Naive thymus-derived CD4-positive, alpha-beta T cell (primary cell): ENCODE results near the gene SKAP1. TPM values are rescaled to one million over a fixed set of nuclear protein-coding genes. Genes with fewer than 3 reads are reported as not detected.

Experiments used
- ATAC-seq: fragments of 150-1000 bp; cut with Tn5 transposase; 2 replicates; pipeline ENCODE4 v1.10.0; 2021; ENCODE audit warnings: mild to moderate bottlenecking, moderate library complexity
- CTCF ChIA-PET: fragments of 350-600 bp; sonication (Branson Sonifier 250); formaldehyde crosslinking; loops from one replicate; lab custom pipeline; 2021; ENCODE audit warnings: antibody characterized with exemption; lab: Charles Lee
- POLR2A ChIA-PET: fragments of 350-600 bp; sonication (Branson Sonifier 250); formaldehyde crosslinking; loops from one replicate; lab custom pipeline; 2021; ENCODE audit warnings: antibody characterized with exemption, inconsistent platforms; lab: Charles Lee
- DNase-seq, 9 donors: peaks; one replicate each; pipeline versions ENCODE4 v3.0.0 to v3.0.0-alpha.2; 2020 to 2022; ENCODE audit warnings: mixed read lengths in 1 of 9
- H3K27ac ChIP-seq: one replicate; pipeline ENCODE4 v1.7.0; 2013; ENCODE audit warnings: mild to moderate bottlenecking, low read depth, low read length, moderate library complexity
- H3K27me3 ChIP-seq, 2 donors: one replicate each; pipeline ENCODE4 v1.7.0; 2013; ENCODE audit warnings: low read length in 2 of 2, mild to moderate bottlenecking in 2 of 2, moderate library complexity in 2 of 2; ENCODE audit not compliant: control insufficient read depth in 2 of 2, insufficient read depth in 2 of 2
- H3K36me3 ChIP-seq, 3 experiments: 1 replicate in 2 of 3; 2 replicates in 1 of 3; pipeline ENCODE4 v1.7.0; 2013; ENCODE audit warnings: low read length in 3 of 3, mild to moderate bottlenecking in 3 of 3, moderate library complexity in 1 of 3; ENCODE audit not compliant: insufficient read depth in 3 of 3, control insufficient read depth in 2 of 3
- H3K4me1 ChIP-seq, 2 donors: one replicate each; pipeline ENCODE4 v1.7.0; 2013; ENCODE audit warnings: low read length in 2 of 2, mild to moderate bottlenecking in 2 of 2, moderate library complexity in 1 of 2; ENCODE audit not compliant: control insufficient read depth in 2 of 2, insufficient read depth in 2 of 2
- H3K4me3 ChIP-seq: 2 replicates; pipeline ENCODE4 v1.7.0; 2013; ENCODE audit warnings: mild to moderate bottlenecking, low read length
- H3K9me3 ChIP-seq, 3 experiments: 1 replicate in 2 of 3; 2 replicates in 1 of 3; pipeline ENCODE4 v1.7.0; 2013; ENCODE audit warnings: low read length in 3 of 3; ENCODE audit not compliant: control insufficient read depth in 2 of 3
- H3K27ac Mint-ChIP-seq, 9 donors: one replicate each; pipeline ENCODE4 v1.8.0; 2020 to 2022; ENCODE audit warnings: mixed read lengths in 9 of 9, mild to moderate bottlenecking in 8 of 9, moderate library complexity in 5 of 9, inconsistent platforms in 2 of 9
- H3K27me3 Mint-ChIP-seq, 5 donors: one replicate each; pipeline ENCODE4 v1.8.0; 2021 to 2022; ENCODE audit warnings: mixed read lengths in 5 of 5, mild to moderate bottlenecking in 1 of 5
- H3K36me3 Mint-ChIP-seq, 5 donors: one replicate each; pipeline ENCODE4 v1.8.0; 2020 to 2022; ENCODE audit warnings: mixed read lengths in 5 of 5, mild to moderate bottlenecking in 3 of 5, inconsistent platforms in 1 of 5
- H3K4me1 Mint-ChIP-seq, 7 donors: one replicate each; pipeline ENCODE4 v1.8.0; 2020 to 2022; ENCODE audit warnings: mixed read lengths in 7 of 7, mild to moderate bottlenecking in 3 of 7, inconsistent platforms in 1 of 7
- H3K4me3 Mint-ChIP-seq, 10 donors: one replicate each; pipeline ENCODE4 v1.8.0; 2020 to 2022; ENCODE audit warnings: mild to moderate bottlenecking in 10 of 10, mixed read lengths in 10 of 10, moderate library complexity in 6 of 10, inconsistent platforms in 2 of 10
- H3K9me3 Mint-ChIP-seq, 11 donors: one replicate each; pipeline ENCODE4 v1.8.0; 2020 to 2022; ENCODE audit warnings: mixed read lengths in 11 of 11, mild to moderate bottlenecking in 4 of 11, inconsistent platforms in 1 of 11, moderate library complexity in 1 of 11
- intact Hi-C, 2 donors: fragments of 100-400 bp; cut with micrococcal nuclease; formaldehyde crosslinking; loops; one replicate each; pipeline ENCODE4 v1.15.1; 2023
- polyA plus RNA-seq, 2 donors: library from polyadenylated mRNA; unstranded; fragments of 300-500 nt; fragmentation: Illumina TruSeq; gene quantifications; one replicate each; pipeline ENCODE4 v1.2.3, GENCODE V29; 2021
- total RNA-seq, 6 experiments: library from RNA in 5 of 6; stranded (reverse) in 5 of 6; gene quantifications; 1 replicate in 5 of 6; 2 replicates in 1 of 6; pipeline ENCODE4 v1.2.3 and lab custom pipeline; 2021 to 2026

SKAP1 gene
- total and polyA plus RNA-seq, 7 experiments from 2014 or later, result 99.3 to 289 (median 109) TPM

DNA sequence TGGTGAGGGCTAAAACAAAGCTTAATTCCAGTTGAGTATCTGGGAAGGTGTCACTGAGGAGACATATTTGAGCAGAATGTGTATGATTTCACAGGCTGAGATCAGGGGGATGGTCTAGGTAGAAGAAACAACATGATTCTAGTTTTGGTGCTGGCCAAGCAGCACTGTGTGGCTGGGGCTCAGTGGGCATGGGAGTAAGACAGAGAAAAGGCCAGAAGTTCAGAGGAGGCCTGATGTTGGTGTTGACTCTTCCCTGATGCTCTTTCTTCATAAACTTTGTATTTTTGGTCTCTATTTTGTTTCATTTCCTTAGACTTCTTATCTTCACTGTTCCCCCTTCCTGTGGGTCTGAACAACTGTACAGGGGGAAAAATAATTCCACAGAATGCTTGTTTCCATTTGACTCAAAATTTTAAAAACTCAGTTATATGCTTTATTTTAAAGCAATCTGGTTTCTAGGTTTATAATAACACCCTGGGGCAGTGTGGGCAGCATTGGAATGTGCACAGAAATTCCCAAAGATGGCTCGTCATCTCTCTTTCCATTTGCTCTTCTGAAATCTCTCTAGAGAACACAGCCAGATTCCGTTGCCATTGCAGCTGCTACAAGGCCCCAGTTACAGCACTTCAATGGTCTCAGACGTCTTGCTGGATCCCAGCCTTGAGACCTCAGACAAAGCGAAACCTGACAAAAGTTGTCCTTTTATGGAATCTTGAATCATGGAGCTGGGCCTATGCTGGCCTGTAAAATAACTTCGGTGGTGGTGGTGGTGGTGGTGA, 254.1 kb downstream of the SKAP1 start:
- Histone ChIP-seq H3K27me3 (no peaks in the 10 kb centered on the region), H3K27ac (no peak overlapping the region), H3K36me3 (peaks cover 5 to 57% (median 6%) of the 10 kb centered on the region in 3 experiments), H3K4me3 (no peak overlapping the region), H3K9me3 (no peaks in the 10 kb centered on the region), H3K4me1 (peaks cover 0 to 7% of the 10 kb centered on the region in 2 donors)
- CTCF ChIA-PET, result no interaction called here
- Mint-ChIP-seq H3K4me1 (peaks cover 24 to 63% (median 40%) of the 10 kb centered on the region in 7 donors), H3K4me3 (no peak overlapping the region), H3K36me3 (peaks cover 25 to 69% (median 36%) of the 10 kb centered on the region in 5 donors), H3K27me3 (no peaks in the 10 kb centered on the region), H3K27ac (peak overlapping the region in 7 of 9 donors; percentile 7 to 72 (median 33)), H3K9me3 (peaks cover 0 to 2% (median 0%) of the 10 kb centered on the region in 11 donors)
- DNase-seq (no peak), ATAC-seq (no peak)
- POLR2A ChIA-PET, result no interaction called here
- intact Hi-C loops, result loop anchor here in 1 of 2 donors (2.0 to 10.0 kb wide), 3 partner anchors 19 to 419 kb away; partner anchors contain the start of genes HOXB3 and HOXB5

DNA sequence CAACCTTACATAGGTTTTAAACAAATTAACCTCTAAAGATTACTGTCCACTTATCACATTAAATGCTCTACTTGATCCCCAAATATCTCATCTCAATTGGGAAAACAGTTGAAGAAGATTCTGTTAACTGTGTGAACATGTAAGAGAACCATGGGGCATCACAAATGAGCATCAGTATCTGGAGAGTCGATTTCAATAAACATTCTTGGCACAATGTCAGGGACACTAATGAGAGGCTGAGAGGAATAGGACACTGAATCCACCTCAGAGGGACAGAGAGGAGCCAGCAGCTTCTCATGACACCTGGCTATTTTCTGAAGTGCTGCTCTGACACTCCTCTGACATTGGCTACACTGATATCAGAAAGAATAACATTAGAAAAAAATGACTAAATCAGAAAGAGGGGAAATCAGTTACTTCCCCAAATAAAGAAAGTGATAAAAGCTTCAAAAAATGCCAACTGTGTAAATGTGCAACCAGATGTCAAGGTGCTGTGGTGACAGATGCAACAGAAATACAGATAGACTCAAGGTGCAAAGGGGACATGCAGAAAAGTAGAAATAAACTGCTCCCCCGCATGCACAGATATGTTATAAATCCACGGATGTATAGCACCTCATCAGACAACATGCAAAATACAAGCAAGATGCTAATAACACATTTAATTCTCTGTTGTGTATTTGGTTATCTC, 255.0 kb downstream of the SKAP1 start:
- peak overlapping the region in 5 of 9 donors; percentile 7 to 49 (median 37) for H3K27ac Mint-ChIP-seq
- POLR2A ChIA-PET, result interaction anchor here (2.5 kb wide), 1 partner anchor 8 kb away, joined by 8 read pairs; no protein-coding TSS in a partner anchor
- Histone ChIP-seq H3K36me3 (peaks cover 5 to 57% (median 7%) of the 10 kb centered on the region in 3 experiments), H3K4me1 (peaks cover 0 to 7% of the 10 kb centered on the region in 2 donors), H3K27ac (no peak overlapping the region), H3K9me3 (no peaks in the 10 kb centered on the region), H3K4me3 (no peak overlapping the region), H3K27me3 (no peaks in the 10 kb centered on the region)
- no peaks in the 10 kb centered on the region for H3K9me3 Mint-ChIP-seq
- CTCF ChIA-PET, result interaction anchor here (0.9 to 2.0 kb wide), 2 partner anchors 17 to 150 kb away, joined by 3 to 5 read pairs; no protein-coding TSS in a partner anchor
- no peaks in the 10 kb centered on the region for H3K27me3 Mint-ChIP-seq
- intact Hi-C loops, result loop anchor here in 1 of 2 donors (2.0 to 10.0 kb wide), 3 partner anchors 20 to 420 kb away; partner anchors contain the start of genes HOXB3 and HOXB5
- H3K4me1 Mint-ChIP-seq, result peaks cover 25 to 61% (median 40%) of the 10 kb centered on the region in 7 donors
- H3K4me3 Mint-ChIP-seq, result no peak overlapping the region
- H3K36me3 Mint-ChIP-seq, result peaks cover 19 to 67% (median 33%) of the 10 kb centered on the region in 5 donors
- DNase-seq (no peak), ATAC-seq (no peak)

DNA sequence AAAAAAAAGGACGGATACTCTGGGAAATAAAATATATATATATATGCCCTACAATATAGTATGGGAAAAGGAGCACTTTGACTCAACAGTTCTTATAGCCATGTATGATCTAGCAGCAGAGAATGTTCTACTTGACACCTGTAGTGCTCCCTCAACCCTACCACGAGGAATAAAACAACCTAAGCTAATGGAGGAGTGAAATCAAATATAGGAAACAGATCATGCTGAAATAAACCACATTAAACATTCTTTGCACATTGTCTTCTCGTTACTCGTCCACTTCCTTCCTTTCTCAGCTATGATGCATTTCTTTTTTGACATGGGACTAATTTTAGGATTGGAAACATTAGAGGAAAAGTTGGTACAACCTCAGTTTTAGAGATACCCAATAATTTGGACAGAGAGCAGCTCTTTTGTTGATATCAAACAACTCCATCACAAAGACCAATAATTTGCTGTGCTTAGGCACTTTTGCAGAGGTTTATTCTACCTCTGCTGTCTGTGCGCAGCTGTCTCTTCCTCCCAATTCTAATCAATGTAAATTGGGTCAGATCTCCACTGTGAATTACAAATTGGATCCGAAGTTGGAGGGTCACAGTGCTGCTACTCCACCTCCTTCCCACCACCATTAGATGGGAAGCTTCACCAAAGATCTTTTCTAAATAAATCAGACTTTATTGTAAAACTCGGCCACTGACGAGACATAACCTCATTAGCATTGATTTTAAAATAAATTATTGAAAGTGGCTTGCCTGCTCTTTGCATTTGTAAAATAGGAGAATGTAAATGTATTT, 256.6 kb downstream of the SKAP1 start:
- Mint-ChIP-seq H3K4me1 (peaks cover 25 to 62% (median 44%) of the 10 kb centered on the region in 7 donors), H3K27ac (peak overlapping the region in 6 of 9 donors; percentile 3 to 58 (median 34)), H3K9me3 (no peaks in the 10 kb centered on the region), H3K4me3 (peak overlapping the region in 7 of 10 donors; percentile 5 to 53 (median 23)), H3K27me3 (no peaks in the 10 kb centered on the region), H3K36me3 (peaks cover 10 to 56% (median 28%) of the 10 kb centered on the region in 5 donors)
- peaks cover 5 to 54% (median 15%) of the 10 kb centered on the region in 3 experiments for H3K36me3 ChIP-seq
- no peaks in the 10 kb centered on the region for H3K9me3 ChIP-seq
- intact Hi-C loops, result loop anchor here in 1 of 2 donors (10.0 kb wide), 2 partner anchors 89 to 421 kb away; partner anchors contain the start of genes HOXB3 and HOXB5
- peaks cover 0 to 7% of the 10 kb centered on the region in 2 donors for H3K4me1 ChIP-seq
- POLR2A ChIA-PET, result interaction anchor here (2.5 kb wide), 1 partner anchor 10 kb away, joined by 8 read pairs; no protein-coding TSS in a partner anchor
- CTCF ChIA-PET, result interaction anchor here (0.7 to 2.0 kb wide), 4 partner anchors 93 to 178 kb away, joined by 3 to 5 read pairs (median 4); no protein-coding TSS in a partner anchor
- no peak overlapping the region for H3K4me3 ChIP-seq
- no peak overlapping the region for H3K27ac ChIP-seq
- ATAC-seq (no peak), DNase-seq (peak in 1 of 9 donors; percentile 19)
- no peaks in the 10 kb centered on the region for H3K27me3 ChIP-seq

DNA sequence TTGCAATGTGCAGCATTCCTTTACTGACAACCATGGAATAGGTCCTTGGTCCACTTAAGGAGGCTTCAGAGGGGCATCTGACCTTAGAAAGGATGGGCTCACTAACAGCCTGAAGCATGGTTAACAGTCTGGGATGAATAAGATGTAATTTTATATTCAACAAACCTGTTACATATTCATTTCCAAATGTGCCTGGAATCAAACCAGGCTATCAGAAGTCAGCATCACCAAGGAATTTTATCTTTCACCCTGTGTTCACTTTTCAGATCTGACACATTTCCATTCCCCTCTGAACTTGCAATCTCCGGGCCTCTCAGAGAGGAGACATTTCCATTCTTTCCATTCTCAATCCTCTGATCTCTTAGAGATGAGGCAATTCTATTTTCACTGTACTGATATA, 260.1 kb downstream of the SKAP1 start:
- CTCF ChIA-PET, result interaction anchor here (0.6 kb wide), 1 partner anchor 136 kb away, joined by 5 read pairs; no protein-coding TSS in a partner anchor
- H3K36me3 Mint-ChIP-seq, result peaks cover 3 to 43% (median 23%) of the 10 kb centered on the region in 5 donors

DNA sequence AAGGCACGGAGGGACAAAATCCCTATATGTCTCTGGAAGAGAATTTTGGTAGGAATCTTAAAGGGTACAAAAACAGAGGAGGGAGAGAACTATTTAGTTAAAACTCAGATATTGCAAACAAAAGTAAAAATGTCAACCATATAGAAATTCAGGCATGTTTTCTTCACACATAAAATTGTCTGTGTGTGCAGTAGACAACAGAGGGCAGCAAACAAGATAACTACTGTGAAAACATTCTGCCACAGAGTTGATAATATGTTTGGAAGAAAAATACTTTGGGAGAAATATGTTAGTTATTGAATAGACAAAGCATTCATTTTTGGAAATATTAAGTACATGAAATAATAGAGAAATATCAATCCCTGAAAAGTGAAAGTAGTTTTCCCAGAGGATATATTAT, 266.2 kb downstream of the SKAP1 start:
- H3K27me3 Mint-ChIP-seq, result no peaks in the 10 kb centered on the region
- POLR2A ChIA-PET, result no interaction called here
- DNase-seq (no peak), ATAC-seq (no peak)
- CTCF ChIA-PET, result interaction anchor here (1.0 kb wide), 1 partner anchor 9 kb away, joined by 6 read pairs; no protein-coding TSS in a partner anchor
- no peak overlapping the region for H3K4me3 ChIP-seq
- H3K4me1 Mint-ChIP-seq, result peaks cover 0 to 33% (median 6%) of the 10 kb centered on the region in 7 donors
- H3K36me3 ChIP-seq, result peaks cover 0 to 73% (median 20%) of the 10 kb centered on the region in 3 experiments
- H3K27ac ChIP-seq, result no peak overlapping the region
- peaks cover 0 to 2% (median 0%) of the 10 kb centered on the region in 11 donors for H3K9me3 Mint-ChIP-seq
- no peaks in the 10 kb centered on the region for H3K27me3 ChIP-seq
- peaks cover 0 to 39% (median 13%) of the 10 kb centered on the region in 5 donors for H3K36me3 Mint-ChIP-seq
- intact Hi-C loops, result no loop called here
- H3K27ac Mint-ChIP-seq, result peak overlapping the region in 5 of 9 donors; percentile 9 to 72 (median 45)
- no peaks in the 10 kb centered on the region for H3K4me1 ChIP-seq
- H3K9me3 ChIP-seq, result no peaks in the 10 kb centered on the region
- H3K4me3 Mint-ChIP-seq, result no peak overlapping the region

More for the DNA sequence above, 260.1 kb downstream of the SKAP1 start:
- DNase-seq (no peak), ATAC-seq (no peak)
- no peaks in the 10 kb centered on the region for H3K9me3 ChIP-seq
- Mint-ChIP-seq H3K4me1 (peaks cover 19 to 56% (median 28%) of the 10 kb centered on the region in 7 donors), H3K4me3 (no peak overlapping the region), H3K27me3 (no peaks in the 10 kb centered on the region), H3K9me3 (peaks cover 0 to 2% (median 0%) of the 10 kb centered on the region in 11 donors), H3K27ac (peak overlapping the region in 4 of 9 donors; percentile 5 to 56 (median 32))
- intact Hi-C loops, result loop anchor here in 1 of 2 donors (10.0 kb wide), 2 partner anchors 85 to 425 kb away; partner anchors contain the start of genes HOXB3 and HOXB5
- H3K27ac ChIP-seq, result no peak overlapping the region
- peaks cover 0 to 7% of the 10 kb centered on the region in 2 donors for H3K4me1 ChIP-seq
- H3K36me3 ChIP-seq, result peaks cover 5 to 49% (median 16%) of the 10 kb centered on the region in 3 experiments
- POLR2A ChIA-PET, result no interaction called here
- H3K27me3 ChIP-seq, result no peaks in the 10 kb centered on the region
- no peak overlapping the region for H3K4me3 ChIP-seq
